ENCODE results near the gene ENTPD6. TPM values are rescaled to one million over a fixed set of nuclear protein-coding genes. Genes with fewer than 3 reads are reported as not detected.
"Not testable (repeated sequence)": the region's sequence is repeated elsewhere in the genome, so short reads cannot be mapped to it uniquely, and the experiment has no call there.

ENTPD6 gene
- total RNA-seq, 1 donor from 2014 or later, result 46.3 TPM

GRCh38 chr20:25238319-25239037 lies 43.0 kb downstream of the ENTPD6 start:
- no peak for DNase-seq (ENCODE audit: extremely low read depth, low read depth, low spot score)

- no peak for DNase-seq (ENCODE audit: extremely low read depth, low read depth, low spot score)
These were observed 44.2 kb downstream of the ENTPD6 start for GRCh38 chr20:25239387-25240370.

- not testable (repeated sequence) for DNase-seq (ENCODE audit: extremely low read depth, low read depth, low spot score)
These were observed 45.5 kb downstream of the ENTPD6 start for GRCh38 chr20:25240851-25241658.

GRCh38 chr20:25241659-25241955 lies 46.1 kb downstream of the ENTPD6 start:
- DNase-seq (ENCODE audit: extremely low read depth, low read depth, low spot score), result not testable (repeated sequence)

GRCh38 chr20:25242231-25242630 lies 46.7 kb downstream of the ENTPD6 start:
- no peak for DNase-seq (ENCODE audit: extremely low read depth, low read depth, low spot score)

GRCh38 chr20:25243416-25243979 lies 48.0 kb downstream of the ENTPD6 start:
- DNase-seq (ENCODE audit: extremely low read depth, low read depth, low spot score), result no peak

GRCh38 chr20:25244976-25245375 lies 49.5 kb downstream of the ENTPD6 start:
- no peak for DNase-seq (ENCODE audit: extremely low read depth, low read depth, low spot score)

- DNase-seq (ENCODE audit: extremely low read depth, low read depth, low spot score), result no peak
These were observed 49.9 kb downstream of the ENTPD6 start for GRCh38 chr20:25245461-25245860.

- no peak for DNase-seq (ENCODE audit: extremely low read depth, low read depth, low spot score)
These were observed 50.9 kb downstream of the ENTPD6 start for GRCh38 chr20:25246182-25246999.

- no peak for DNase-seq (ENCODE audit: extremely low read depth, low read depth, low spot score)
These were observed 51.5 kb downstream of the ENTPD6 start for GRCh38 chr20:25247000-25247517.

GRCh38 chr20:25247518-25247955 lies 52.0 kb downstream of the ENTPD6 start:
- DNase-seq (ENCODE audit: extremely low read depth, low read depth, low spot score), result no peak

- DNase-seq (ENCODE audit: extremely low read depth, low read depth, low spot score), result no peak
These were observed 52.7 kb downstream of the ENTPD6 start, which contains the start of gene PYGB for GRCh38 chr20:25247956-25248785. TSS of gene PYGB (plus strand) at chr20:25248085. CDS start at chr20:25248179, 94 bp downstream.

- no peak for DNase-seq (ENCODE audit: extremely low read depth, low read depth, low spot score)
These were observed 53.3 kb downstream of the ENTPD6 start for GRCh38 chr20:25248786-25249172.

- no peak for DNase-seq (ENCODE audit: extremely low read depth, low read depth, low spot score)
These were observed 53.9 kb downstream of the ENTPD6 start for GRCh38 chr20:25249198-25249931.

- DNase-seq (ENCODE audit: extremely low read depth, low read depth, low spot score), result no peak
These were observed 55.0 kb downstream of the ENTPD6 start for GRCh38 chr20:25250508-25250907.

GRCh38 chr20:25251019-25251418 lies 55.5 kb downstream of the ENTPD6 start:
- no peak for DNase-seq (ENCODE audit: extremely low read depth, low read depth, low spot score)

- DNase-seq (ENCODE audit: extremely low read depth, low read depth, low spot score), result no peak
These were observed 56.0 kb downstream of the ENTPD6 start for GRCh38 chr20:25251558-25251957.

- no peak for DNase-seq (ENCODE audit: extremely low read depth, low read depth, low spot score)
These were observed 56.7 kb downstream of the ENTPD6 start for GRCh38 chr20:25252230-25252651.

All from glomerular endothelial cell (primary cell).